ENCODE data around the gene GSTM3. TPM values are rescaled to one million over a fixed set of nuclear protein-coding genes. Genes with fewer than 3 reads are reported as not detected.
"Not testable (repeated sequence)": the region's sequence is repeated elsewhere in the genome, so short reads cannot be mapped to it uniquely, and the experiment has no call there.

Gene GSTM3
- polyA plus RNA-seq, 3 donors, result 160 to 233 (median 205) TPM

DNA sequence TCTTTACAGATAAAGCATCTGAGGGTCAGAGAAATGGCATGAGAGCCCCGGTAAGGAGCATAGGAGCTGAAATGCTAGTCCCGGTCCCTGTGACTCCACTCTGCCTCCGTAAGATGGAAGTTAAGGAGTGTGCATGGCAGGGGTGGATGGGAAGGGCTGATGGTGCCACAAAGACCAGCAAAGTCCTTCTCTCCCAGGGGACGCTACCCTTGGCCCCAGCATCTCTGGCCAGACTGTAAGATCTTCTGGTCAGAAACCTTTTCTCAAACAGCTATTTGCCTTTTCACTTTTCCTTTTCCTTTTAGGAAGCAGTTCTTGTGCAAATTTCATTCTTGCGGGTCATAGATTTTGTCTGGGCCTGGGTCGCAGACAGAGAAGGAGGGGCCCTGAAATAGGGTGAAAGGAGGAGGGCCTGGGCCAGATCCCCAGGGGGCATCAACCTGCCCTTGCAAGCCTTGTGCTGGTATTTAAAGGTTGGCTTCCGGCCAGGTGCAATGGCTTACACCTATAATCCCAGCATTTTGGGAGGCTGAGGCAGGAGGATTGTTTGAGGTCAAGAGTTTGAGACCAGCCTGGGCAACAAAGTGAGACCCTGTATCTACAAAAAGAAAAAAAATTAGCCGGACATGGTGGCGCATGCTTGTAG, 37.3 kb upstream of the GSTM3 start:
- DNase-seq, result no peak

DNA sequence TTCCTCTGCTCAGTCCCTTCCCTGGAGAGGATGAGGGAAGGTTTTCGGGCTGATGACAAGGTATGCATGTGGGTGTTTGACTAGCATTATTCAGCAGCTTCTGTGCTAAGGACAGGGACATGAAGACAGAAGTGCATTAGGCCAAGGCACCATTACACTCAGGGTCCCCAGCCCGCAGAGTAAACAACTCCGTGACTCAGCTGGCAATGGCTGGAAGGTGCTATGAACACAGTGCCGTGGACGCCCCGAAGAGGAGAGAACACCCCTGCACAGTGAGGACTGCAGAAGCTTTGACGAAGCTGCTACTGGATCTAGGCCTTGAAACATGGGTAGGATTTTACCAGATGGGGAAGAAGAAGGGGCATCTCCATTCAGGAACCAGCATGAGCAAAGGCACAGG, 36.6 kb upstream of the GSTM3 start:
- DNase-seq, result no peak

DNA sequence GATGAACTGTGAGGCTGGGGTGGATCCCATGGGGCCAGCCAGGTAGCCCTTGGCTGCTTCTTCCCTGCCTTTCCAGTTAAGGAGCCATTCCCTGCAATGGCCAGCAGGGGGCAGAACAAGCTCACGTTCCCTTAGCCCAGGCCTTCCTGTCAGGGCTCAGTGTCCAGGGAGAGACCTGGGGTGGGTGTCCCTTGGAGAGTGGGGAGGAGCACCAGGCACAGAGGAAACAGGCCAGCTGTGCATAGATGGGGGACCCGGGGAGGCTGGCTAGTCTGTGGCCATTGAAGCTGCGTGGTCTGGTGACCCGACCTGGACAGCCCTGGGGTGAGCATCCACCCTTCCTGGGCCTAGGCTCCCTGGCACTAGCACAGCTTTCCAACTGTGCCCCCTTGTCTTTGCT, 36.1 kb upstream of the GSTM3 start:
- DNase-seq, result peak; percentile 84

DNA sequence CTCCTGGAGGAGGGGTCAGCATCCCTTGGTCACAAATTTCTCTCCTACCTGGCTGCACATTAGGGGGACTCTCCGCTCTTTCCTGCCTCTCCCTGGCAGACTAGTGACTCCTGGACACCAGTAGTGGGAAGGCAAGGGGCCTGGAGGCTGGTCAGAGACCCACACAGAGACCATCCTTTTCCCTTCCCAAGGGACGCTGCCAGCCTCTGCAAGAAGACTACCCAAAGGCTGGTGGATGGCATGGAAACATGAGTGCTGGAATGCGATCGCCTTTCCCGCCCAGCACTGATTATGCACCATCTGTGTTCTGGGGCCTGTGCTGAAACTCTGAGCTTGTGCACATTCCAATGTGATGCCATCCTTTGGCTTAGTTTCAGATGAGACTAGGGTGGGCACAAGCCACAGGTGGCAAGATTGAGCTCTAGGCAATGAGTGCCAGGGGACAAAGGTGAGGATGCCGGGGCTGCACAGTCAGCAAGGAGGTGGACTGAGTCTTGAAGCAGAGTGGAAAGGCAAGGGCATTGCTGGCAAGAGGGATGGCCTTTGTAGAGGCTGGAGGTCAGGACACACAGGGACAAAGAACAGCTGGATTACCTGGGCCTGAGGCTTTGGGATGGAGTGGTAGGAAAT, 35.5 kb upstream of the GSTM3 start:
- DNase-seq, result no peak

DNA sequence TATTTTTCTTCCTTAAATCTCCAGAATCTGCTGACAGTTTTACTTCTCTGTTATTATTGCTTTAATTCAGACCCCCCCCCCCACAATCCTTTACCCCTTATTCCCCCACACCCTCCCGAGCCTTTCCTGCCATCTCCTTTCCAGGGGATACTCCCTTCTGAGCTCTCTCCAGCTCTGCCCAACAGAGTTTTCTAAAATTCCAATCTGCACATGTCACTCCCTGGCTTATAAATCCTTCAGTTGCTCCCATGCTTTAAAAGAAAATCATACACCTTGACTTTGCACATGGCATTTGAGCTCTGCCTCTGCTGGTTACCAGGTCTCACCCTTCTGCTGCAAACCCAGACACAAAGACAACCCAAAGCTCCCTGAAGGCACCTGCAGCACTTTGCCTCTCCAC, 34.6 kb upstream of the GSTM3 start:
- DNase-seq, result no peak

DNA sequence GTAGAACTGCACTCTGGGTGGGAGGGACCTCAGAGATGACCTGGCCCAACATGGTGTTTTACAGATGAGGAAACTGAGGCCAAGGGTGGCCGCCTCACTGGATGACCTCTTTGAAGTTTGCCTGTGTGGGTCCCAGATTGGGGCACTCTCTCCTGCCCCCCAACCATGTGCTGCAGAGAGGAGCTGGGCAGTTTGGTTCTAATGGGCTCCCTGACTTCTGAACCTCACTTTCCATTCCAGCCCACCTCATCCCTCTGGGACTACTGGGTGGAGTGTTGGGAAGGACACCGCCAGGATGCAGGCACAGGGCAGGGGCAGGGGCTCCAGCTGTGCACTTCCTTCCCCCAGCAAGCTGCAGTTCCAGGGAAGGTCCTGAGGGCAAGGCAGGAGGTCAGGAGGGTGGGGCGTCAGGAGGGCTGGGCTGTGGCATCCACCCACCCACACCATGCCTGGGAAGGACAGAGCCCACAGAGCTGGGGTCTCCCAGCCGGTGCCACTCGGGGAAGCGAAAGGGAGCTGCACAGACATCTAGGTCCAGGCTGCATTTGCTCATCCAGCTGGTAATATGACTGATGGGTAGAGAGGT, 33.2 kb upstream of the GSTM3 start:
- no peak for DNase-seq

DNA sequence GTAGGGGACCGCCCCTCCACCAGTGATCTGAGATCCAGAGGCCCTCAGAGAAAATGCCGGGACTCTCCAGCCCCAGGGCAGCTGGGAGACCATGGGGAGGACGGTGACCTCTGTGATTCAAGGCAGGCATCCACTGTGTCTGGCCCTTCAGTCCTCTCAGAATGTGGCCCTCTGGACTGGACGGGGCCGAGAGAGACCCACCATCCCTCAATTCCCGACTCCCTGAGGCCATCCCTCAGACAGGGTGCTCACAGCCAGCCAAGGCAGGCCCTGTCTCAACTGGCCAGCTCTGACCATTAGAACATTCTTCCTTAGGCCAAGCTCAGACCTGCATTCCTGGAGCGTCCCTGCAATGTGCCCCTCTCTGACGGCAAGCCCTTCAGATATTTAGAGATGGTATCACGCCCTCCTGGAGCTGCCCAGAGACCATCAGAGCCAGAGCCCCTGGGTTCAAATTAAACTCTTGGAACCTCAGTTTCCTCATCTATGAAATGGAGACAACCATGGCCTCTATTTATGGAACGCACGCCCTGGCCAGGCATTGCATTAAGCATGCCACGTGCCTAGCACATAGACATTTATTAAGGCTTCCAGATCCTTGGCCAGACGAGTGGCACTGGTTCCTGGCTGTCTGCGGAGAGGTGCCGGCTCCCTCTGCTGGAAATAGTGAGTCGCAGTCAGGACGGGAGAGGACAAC, 32.5 kb upstream of the GSTM3 start:
- DNase-seq, result peak; percentile 80

DNA sequence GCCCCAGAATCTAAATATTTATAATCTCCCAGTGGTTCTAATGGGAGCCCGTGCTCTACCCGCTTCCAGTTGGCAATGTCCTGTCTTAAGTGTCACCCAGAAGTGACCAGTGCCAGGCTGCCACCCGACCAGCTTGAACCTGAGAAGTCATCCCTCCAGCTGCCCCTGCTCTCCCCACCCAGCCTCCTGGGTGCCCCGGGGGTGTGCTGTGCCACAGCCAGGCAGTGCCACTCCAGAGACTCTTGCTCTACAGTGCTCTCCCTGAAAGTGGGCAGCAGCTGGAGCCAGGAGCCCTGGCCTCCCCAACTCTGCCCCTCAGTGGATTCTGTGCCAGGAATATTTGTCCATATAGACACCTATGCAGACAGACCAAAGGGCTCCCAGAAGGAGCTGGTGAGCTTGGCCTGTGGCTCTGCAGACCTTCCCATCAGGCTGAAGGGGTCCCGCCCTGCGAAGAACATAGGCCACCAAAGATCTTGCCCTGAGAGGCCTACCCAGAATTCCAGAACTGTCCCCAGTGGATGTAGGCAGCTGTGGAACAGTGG, 31.9 kb upstream of the GSTM3 start:
- no peak for DNase-seq

DNA sequence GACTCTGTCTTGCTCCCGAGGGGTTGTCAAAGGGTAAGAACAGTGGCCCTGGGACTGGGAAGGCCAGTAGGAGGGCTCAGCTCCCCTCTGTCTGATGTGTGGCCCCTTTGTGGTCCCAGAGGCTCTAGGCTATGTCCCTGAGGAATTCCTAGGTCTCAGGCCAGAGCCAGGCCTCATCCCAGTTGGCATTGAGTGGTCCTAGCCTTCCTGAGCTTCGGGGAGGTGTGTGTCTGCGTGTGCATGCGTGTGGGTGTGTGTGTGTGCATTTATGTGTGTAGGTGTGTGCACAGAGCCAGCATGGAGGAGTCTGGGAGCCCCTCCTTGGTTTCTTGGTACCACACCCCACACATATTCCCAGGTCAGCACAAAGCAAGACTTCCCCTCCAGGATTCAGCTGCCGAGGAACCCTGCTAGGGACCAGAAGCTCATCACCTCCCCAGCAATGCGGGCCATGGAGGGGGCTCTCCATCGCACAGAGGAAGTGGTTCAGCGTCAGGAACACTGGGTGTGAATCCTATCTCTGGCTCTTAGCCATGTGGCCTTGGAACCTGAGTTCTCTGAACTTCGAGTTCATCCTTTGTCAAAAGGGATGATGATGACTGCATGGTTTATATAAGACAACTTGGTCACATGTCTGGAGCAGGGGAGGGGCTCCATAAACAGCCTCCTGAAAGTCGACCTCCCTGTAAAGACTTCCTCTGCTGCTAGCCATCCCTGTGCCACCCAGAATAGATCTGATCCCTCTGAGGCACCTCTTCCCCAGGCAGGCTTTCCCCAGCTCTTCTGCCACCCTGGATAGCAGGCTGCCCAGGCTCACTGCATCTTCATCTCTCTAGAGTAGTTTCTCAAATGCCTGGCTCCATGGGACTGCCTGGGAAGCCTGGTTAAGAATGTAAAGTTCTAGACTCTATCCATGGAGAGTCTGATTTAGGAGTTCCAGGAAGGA, 31.1 kb upstream of the GSTM3 start:
- DNase-seq, result no peak

DNA sequence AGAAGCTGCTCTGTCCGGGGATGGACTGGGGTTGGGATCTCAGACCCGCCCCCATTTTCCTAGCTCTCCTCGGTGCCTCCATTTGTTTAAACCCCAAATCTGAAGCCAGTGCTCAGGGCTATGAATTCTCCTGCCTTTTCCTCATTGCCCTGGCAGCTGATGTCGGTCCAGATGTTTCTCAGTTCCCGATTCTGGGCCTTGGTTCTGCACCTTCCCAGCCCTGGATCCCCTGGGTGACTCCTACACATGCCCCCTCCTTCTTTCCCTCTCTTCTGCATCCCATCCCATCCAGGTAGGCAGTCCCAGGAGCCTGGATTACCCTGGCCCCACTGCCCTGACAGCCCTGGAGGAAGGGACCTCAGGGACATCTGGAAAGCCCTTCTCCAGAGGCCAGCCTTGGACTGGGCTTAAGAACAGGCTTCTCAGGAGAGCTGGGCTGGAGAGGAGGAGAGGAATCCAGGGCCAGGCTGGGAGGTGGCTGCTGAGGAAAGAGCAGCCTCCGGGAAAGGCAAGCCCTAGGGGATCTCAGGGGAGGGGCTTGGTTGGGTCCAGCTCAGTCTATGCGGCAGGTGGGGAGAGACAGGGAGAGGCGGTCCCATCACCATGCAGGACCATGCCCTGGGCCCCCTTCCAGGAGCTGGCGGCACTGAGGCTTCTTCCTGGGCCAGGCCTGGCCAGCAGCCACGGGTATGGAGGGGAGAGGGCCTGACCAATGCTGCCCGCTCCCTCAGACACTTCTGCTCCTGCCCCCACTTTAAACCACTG, 29.7 kb upstream of the GSTM3 start:
- no peak for DNase-seq

DNA sequence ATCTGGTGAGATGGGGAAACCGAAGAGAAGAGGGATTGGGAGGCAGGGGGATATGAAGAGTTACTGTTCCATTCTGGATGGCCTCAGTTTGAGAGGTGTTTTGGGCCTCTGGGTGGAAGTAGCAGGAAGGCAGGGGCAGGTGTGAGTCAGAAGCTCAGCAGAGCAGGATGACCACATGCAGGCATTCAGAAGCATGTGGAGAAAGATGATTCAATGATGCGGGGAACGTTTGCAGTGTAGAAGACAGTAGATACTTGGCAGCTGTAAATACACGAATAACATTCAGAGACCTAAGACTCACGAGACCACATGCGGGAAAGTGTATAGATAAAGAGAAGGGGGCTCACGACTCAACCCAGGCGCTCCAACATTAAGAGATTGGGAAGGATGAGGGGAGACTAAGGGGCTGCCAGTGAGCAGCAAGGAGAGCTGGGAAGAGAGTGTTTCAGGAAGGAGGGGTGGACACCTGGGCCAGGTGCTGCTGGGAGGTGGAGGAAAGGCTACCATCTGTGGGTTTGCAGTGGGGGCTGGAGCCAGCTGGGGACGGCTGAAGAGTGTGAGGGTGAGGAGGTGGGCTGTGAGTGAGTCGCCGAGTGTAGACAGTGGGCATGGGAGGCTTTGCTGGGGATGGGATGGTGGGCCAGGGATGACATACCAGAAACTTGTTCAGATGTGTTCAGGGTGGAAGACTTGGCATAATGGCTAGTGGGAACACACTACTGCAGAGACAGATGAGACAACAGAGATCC, 28.7 kb upstream of the GSTM3 start:
- DNase-seq, result no peak

DNA sequence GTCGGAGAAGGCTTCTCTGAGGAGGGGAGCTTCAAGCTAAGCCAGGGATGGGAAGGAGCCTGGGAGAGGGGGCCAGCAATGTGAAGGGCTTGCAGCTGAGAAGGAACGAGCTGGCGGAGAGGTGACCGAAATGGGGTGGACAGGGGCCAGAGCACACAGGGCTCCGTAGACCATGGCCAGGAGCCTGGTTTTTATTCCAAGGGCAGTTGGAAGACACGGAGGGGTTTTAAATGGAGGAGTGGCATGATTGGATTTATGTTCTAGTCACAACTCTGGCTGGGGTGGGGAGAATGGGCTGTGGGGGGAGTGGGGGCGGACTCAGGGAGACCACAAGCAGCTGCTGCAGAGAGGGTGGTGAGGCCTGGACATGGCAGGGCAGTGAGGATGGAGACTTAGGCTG, 28.0 kb upstream of the GSTM3 start:
- DNase-seq, result no peak

DNA sequence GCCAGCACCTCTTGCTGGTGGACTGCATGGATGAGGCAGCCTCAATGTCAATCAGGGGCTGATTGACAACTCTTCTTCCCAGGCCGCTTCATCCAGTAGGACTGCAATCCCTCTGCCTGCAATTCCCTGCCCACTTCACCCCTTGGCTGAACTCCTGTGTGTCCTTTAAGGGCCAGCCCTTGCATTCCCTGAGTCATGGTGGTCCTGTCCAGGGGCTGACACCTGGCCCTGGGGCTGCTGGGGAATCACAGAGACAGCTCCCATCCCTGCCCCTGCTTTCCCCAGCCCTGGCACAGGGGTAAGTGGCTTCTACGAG, 27.5 kb upstream of the GSTM3 start:
- no peak for DNase-seq

DNA sequence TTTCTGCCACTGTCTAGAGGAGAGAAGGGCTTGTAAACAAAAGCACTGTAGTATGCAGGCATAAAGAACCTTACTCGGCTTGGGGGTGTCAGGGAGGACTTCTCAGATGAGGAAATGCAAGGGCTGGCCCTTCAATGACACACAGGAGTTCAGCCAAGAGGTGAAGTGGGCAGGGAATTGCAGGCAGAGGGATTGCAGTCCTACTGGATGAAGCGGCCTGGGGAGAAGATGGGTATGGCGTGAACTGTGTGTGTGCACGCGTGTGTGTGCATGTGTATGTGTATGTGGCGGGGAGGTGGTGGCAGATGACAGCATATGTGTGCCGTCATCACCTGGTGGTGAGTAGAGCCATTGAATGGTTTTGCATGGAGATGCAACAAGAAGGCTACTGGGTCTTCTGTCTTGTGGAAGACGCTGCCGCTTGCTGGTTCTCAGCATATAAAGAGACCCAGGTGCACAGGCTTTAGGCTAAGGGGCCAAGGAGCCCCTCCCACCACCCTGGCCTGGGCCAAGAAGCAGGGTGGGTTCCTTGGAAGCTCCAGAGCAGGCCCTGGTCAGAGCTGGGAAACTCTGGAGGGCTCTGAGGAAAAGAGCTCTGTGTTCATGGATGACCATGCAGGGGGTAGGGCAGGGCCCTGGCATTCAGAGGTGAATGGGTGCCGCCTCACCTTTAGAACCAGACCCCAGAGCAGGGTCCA, 26.9 kb upstream of the GSTM3 start:
- no peak for DNase-seq

DNA sequence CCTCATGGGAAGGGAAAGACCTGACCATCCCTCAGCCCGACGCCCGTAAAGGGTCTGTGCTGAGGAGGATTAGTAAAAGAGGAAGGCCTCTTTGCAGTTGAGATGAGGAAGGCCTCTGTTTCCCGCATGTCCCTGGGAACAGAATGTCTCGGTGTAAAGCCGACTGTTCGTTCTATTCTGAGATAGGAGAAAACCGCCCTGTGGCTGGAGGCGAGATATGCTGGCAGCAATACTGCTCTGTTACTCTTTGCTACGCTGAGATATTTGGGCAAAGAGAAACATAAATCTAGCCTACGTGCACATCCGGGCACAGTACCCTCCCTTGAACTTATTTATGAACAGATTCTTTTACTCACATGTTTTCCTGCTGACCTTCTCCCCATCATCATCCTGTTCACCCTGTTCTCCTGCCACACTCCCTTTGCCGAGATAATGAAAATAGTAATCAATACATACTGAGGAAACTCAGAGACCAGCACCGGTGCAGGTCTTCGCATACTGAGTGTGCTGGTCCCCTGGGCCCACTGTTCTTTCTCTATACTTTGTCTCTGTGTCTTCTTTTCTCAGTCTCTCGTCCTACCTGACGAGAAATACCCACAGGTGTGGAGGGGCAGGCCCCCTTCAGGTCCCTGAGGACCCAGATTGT, 26.3 kb upstream of the GSTM3 start:
- DNase-seq, result not testable (repeated sequence)

DNA sequence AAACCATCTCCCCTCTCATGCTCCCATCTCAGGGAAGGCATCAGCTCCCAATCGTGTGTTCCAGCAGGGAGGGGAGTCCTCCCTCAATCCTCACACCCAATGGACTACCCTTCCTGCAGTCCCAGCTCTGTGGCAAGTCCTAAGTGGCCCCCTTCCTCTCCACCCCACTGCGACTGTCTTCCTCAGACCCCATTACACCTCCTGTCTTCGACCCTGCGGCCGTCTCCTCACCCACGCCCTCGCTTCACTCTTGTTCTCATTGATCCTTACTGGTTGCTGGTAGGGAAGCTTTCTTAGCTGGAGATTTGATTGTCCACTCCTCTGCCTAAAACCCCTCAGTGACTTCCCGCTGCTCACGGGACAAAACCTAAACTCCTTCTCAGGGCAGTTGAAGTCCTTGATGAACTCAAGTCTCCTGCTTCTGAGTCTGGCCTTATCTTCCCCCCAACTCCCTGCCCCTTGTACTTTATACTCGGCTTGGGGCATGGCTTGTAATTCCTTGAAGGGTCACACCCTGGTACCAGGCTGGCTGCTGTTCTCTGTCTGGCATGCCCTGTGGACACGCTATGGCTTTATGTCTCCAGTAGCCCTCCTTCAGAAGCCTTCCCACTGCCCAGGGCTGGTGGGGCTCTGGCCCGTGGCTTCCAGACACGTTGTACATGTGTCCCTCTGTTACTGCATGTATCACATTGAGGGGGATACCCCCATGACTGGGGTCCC, 25.2 kb upstream of the GSTM3 start:
- DNase-seq, result no peak

DNA sequence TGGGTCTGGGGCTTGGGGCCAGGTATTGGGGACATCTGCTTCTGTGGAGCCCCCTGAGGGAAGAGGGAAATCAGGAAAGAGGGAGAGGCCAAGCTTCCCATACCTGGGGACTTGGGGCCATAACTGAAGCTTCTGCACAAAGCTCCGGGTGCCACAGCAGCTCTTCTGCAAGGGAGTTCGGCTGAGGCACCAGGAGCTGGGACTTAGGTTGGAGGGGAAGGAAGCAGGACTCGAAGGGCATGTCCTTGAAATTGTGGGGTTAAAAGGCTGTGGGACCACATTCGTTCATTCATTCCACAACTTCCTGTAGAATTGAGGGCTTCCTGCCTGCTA, 24.6 kb upstream of the GSTM3 start:
- DNase-seq, result no peak

Data from renal pelvis (tissue), 4 donors.